ENCODE measurements around the gene RIPPLY2. TPM values are rescaled to one million over a fixed set of nuclear protein-coding genes. Genes with fewer than 3 reads are reported as not detected.

The RIPPLY2 gene
- total and polyA plus RNA-seq, 4 donors = not detected

DNA sequence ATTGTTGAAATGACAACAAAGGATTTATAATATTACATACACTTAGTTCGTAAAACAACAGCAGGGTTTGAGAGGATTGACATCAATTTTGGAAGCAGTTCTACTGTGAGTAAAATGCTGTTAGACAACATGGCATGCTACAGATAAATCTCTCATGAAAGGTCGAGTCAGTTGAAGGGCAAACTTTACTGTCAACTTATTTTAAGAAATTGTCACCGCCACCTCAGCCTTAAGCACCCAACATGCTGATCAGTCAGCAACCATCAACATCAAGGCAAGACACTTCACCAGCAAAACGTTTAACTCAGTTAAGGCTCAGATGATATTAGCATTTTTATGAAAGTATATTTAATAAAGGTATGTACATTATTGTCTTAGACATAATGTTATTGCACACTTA, 37.4 kb downstream of the RIPPLY2 start:
- Histone ChIP-seq H3K9ac (ENCODE audit: low read depth in 1 of 2, low read length in 2 of 2) (no peak overlapping the region), H3K27ac (ENCODE audit: low read depth in 1 of 2, low read length in 2 of 2) (no peak overlapping the region), H3K27me3 (ENCODE audit: control insufficient read depth in 4 of 4, insufficient read depth in 4 of 4, low read length in 3 of 4) (no peaks in the 10 kb centered on the region), H3K9me3 (ENCODE audit: control insufficient read depth in 4 of 4, low read length in 3 of 4) (no peaks in the 10 kb centered on the region), H3K4me1 (ENCODE audit: control insufficient read depth in 4 of 4, insufficient read depth in 4 of 4, low read length in 3 of 4) (peaks cover 0 to 1% (median 0%) of the 10 kb centered on the region in 4 donors), H3K36me3 (ENCODE audit: control insufficient read depth in 4 of 4, insufficient read depth in 3 of 4, low read depth in 1 of 4, low read length in 3 of 4) (no peaks in the 10 kb centered on the region), H3K4me3 (ENCODE audit: low read depth in 1 of 3, low read length in 3 of 3) (no peak overlapping the region)
- no peak for DNase-seq (ENCODE audit: low spot score)
- 97% methylated on average over 4 of the region's 4 CpGs for WGBS
- no peak for TF ChIP-seq HNF4G (IDR thresholded peaks at IDR 0.05)
- no peak for TF ChIP-seq TAF1 (conservative IDR thresholded peaks at IDR 0.05)
- TF ChIP-seq, protein P1, sequence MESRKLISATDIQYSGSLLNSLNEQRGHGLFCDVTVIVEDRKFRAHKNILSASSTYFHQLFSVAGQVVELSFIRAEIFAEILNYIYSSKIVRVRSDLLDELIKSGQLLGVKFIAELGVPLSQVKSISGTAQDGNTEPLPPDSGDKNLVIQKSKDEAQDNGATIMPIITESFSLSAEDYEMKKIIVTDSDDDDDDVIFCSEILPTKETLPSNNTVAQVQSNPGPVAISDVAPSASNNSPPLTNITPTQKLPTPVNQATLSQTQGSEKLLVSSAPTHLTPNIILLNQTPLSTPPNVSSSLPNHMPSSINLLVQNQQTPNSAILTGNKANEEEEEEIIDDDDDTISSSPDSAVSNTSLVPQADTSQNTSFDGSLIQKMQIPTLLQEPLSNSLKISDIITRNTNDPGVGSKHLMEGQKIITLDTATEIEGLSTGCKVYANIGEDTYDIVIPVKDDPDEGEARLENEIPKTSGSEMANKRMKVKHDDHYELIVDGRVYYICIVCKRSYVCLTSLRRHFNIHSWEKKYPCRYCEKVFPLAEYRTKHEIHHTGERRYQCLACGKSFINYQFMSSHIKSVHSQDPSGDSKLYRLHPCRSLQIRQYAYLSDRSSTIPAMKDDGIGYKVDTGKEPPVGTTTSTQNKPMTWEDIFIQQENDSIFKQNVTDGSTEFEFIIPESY (IDR thresholded peaks at IDR 0.05) = no peak
- TF ChIP-seq FOXA2 (IDR thresholded peaks at IDR 0.05) = no peak
- no peak for TF ChIP-seq MAX (IDR thresholded peaks at IDR 0.05)
- no peak for TF ChIP-seq YY1 (IDR thresholded peaks at IDR 0.05)
- TF ChIP-seq GABPA (IDR thresholded peaks at IDR 0.05 in 1 of 2, conservative IDR thresholded peaks at IDR 0.05 in 1 of 2) = no peak
- TF ChIP-seq ATF3 (IDR thresholded peaks at IDR 0.05) = no peak
- TF ChIP-seq, protein P2, sequence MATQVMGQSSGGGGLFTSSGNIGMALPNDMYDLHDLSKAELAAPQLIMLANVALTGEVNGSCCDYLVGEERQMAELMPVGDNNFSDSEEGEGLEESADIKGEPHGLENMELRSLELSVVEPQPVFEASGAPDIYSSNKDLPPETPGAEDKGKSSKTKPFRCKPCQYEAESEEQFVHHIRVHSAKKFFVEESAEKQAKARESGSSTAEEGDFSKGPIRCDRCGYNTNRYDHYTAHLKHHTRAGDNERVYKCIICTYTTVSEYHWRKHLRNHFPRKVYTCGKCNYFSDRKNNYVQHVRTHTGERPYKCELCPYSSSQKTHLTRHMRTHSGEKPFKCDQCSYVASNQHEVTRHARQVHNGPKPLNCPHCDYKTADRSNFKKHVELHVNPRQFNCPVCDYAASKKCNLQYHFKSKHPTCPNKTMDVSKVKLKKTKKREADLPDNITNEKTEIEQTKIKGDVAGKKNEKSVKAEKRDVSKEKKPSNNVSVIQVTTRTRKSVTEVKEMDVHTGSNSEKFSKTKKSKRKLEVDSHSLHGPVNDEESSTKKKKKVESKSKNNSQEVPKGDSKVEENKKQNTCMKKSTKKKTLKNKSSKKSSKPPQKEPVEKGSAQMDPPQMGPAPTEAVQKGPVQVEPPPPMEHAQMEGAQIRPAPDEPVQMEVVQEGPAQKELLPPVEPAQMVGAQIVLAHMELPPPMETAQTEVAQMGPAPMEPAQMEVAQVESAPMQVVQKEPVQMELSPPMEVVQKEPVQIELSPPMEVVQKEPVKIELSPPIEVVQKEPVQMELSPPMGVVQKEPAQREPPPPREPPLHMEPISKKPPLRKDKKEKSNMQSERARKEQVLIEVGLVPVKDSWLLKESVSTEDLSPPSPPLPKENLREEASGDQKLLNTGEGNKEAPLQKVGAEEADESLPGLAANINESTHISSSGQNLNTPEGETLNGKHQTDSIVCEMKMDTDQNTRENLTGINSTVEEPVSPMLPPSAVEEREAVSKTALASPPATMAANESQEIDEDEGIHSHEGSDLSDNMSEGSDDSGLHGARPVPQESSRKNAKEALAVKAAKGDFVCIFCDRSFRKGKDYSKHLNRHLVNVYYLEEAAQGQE (IDR thresholded peaks at IDR 0.05) = no peak
- TF ChIP-seq EGR1 (IDR thresholded peaks at IDR 0.05; ENCODE audit: low read depth in 2 of 2) = no peak
- no peak for TF ChIP-seq FOXA1 (IDR thresholded peaks at IDR 0.05)
- no peak for TF ChIP-seq HNF4A (conservative IDR thresholded peaks at IDR 0.05)
- no peak for TF ChIP-seq JUND (IDR thresholded peaks at IDR 0.05)
- TF ChIP-seq RAD21 (IDR thresholded peaks at IDR 0.05) = no peak
- no peak for TF ChIP-seq NR2F2 (IDR thresholded peaks at IDR 0.05)

- peaks cover 0 to 1% (median 0%) of the 10 kb centered on the region in 4 donors for H3K4me1 ChIP-seq (ENCODE audit: control insufficient read depth in 4 of 4, insufficient read depth in 4 of 4, low read length in 3 of 4)
- H3K36me3 ChIP-seq (ENCODE audit: control insufficient read depth in 4 of 4, insufficient read depth in 3 of 4, low read depth in 1 of 4, low read length in 3 of 4) = no peaks in the 10 kb centered on the region
- DNase-seq (ENCODE audit: low spot score) = no peak
- no peak overlapping the region for H3K4me3 ChIP-seq (ENCODE audit: low read depth in 1 of 3, low read length in 3 of 3)
- TF ChIP-seq EGR1 (IDR thresholded peaks at IDR 0.05; ENCODE audit: low read depth in 2 of 2) (no peak), YY1 (IDR thresholded peaks at IDR 0.05) (no peak), FOXA1 (IDR thresholded peaks at IDR 0.05) (no peak), SP1 (IDR thresholded peaks at IDR 0.05) (no peak), HNF4A (conservative IDR thresholded peaks at IDR 0.05) (no peak), RAD21 (IDR thresholded peaks at IDR 0.05) (no peak), HNF4G (IDR thresholded peaks at IDR 0.05) (no peak), ATF3 (IDR thresholded peaks at IDR 0.05) (no peak)
- TF ChIP-seq, protein P3, sequence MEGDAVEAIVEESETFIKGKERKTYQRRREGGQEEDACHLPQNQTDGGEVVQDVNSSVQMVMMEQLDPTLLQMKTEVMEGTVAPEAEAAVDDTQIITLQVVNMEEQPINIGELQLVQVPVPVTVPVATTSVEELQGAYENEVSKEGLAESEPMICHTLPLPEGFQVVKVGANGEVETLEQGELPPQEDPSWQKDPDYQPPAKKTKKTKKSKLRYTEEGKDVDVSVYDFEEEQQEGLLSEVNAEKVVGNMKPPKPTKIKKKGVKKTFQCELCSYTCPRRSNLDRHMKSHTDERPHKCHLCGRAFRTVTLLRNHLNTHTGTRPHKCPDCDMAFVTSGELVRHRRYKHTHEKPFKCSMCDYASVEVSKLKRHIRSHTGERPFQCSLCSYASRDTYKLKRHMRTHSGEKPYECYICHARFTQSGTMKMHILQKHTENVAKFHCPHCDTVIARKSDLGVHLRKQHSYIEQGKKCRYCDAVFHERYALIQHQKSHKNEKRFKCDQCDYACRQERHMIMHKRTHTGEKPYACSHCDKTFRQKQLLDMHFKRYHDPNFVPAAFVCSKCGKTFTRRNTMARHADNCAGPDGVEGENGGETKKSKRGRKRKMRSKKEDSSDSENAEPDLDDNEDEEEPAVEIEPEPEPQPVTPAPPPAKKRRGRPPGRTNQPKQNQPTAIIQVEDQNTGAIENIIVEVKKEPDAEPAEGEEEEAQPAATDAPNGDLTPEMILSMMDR (IDR thresholded peaks at IDR 0.05; ENCODE audit: low read depth, low read length, missing input control) = no peak
- H3K27me3 ChIP-seq (ENCODE audit: control insufficient read depth in 4 of 4, insufficient read depth in 4 of 4, low read length in 3 of 4) = no peaks in the 10 kb centered on the region
- H3K9me3 ChIP-seq (ENCODE audit: control insufficient read depth in 4 of 4, low read length in 3 of 4) = no peaks in the 10 kb centered on the region
- no peak overlapping the region for H3K27ac ChIP-seq (ENCODE audit: low read depth in 1 of 2, low read length in 2 of 2)
- no peak overlapping the region for H3K9ac ChIP-seq (ENCODE audit: low read depth in 1 of 2, low read length in 2 of 2)
- 93% methylated on average over 4 of the region's 4 CpGs for WGBS
These were observed 38.4 kb downstream of the RIPPLY2 start for GRCh38 chr6:83891586-83891985.

All from liver (tissue), 9 donors.